ENCODE results near the gene UBA3. TPM values are rescaled to one million over a fixed set of nuclear protein-coding genes. Genes with fewer than 3 reads are reported as not detected.

The UBA3 gene
- total RNA-seq, 1 experiment from 2014 or later = 41.1 TPM

DNA sequence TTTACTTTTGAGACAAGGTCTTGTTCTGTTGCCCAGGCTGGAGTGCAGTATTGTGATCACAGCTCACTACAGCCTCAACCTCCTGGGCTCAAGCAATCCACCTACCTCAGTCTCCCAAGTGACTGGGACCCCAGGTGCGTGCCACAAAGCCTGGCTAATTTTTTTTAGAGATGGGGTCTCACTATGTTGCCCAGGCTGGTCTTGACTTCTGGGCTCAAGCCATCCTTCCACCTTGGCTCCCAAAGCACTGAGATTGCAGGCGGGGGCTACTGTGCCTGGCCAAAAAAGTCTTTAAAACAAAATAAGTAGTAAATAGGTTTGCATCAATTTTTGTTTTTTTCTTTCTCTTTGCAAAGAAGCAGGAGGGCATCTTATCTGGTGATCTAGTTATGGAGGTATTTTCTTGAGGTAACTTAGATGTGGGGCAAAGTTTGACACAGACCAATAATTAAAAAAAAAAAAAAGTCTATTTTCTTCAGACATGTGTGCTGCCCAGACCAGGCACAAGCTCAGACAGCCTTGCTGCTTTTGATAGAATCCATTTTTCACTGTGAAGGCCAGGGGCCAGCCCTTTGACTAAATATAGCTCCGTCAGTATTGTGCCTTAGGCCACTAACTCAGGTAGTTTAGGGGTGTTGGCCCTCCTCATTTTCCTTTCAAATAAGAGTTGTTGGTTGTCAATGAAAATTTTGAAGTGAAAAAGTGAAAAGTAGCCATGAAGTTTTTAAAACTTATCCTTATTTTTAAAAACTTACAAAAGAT lies 7.0 kb upstream of the UBA3 start:
- H3K4me3 Mint-ChIP-seq (ENCODE audit: unreplicated experiment) = peak overlapping the region; percentile 81
- intact Hi-C loops (cut with micrococcal nuclease) = loop anchor here (5.0 kb wide), 2 partner anchors 35 to 75 kb away; partner anchors contain the start of genes EOGT and LMOD3
- ChIA-PET CTCF (interaction anchor here (0.8 kb wide), 1 partner anchor 13 kb away, joined by 3 read pairs; no protein-coding TSS in a partner anchor), POLR2A (interaction anchor here (0.6 to 18.0 kb wide), 18 partner anchors 7 to 309 kb away, joined by 3 to 371 read pairs (median 5); partner anchors contain the start of genes EOGT, TMF1 and UBA3)
- TF ChIP-seq, protein P1, sequence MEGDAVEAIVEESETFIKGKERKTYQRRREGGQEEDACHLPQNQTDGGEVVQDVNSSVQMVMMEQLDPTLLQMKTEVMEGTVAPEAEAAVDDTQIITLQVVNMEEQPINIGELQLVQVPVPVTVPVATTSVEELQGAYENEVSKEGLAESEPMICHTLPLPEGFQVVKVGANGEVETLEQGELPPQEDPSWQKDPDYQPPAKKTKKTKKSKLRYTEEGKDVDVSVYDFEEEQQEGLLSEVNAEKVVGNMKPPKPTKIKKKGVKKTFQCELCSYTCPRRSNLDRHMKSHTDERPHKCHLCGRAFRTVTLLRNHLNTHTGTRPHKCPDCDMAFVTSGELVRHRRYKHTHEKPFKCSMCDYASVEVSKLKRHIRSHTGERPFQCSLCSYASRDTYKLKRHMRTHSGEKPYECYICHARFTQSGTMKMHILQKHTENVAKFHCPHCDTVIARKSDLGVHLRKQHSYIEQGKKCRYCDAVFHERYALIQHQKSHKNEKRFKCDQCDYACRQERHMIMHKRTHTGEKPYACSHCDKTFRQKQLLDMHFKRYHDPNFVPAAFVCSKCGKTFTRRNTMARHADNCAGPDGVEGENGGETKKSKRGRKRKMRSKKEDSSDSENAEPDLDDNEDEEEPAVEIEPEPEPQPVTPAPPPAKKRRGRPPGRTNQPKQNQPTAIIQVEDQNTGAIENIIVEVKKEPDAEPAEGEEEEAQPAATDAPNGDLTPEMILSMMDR (IDR thresholded peaks at IDR 0.05; ENCODE audit: unreplicated experiment) = no peak
- no peaks in the 10 kb centered on the region for H3K9me3 Mint-ChIP-seq (ENCODE audit: unreplicated experiment)
- H3K27ac Mint-ChIP-seq (ENCODE audit: low read depth, unreplicated experiment) = no peak overlapping the region
- H3K36me3 Mint-ChIP-seq (ENCODE audit: insufficient read depth, unreplicated experiment) = peaks cover 41% of the 10 kb centered on the region
- no peak for DNase-seq (ENCODE audit: unreplicated experiment)
- peaks cover 52% of the 10 kb centered on the region for H3K4me1 Mint-ChIP-seq (ENCODE audit: insufficient read depth, unreplicated experiment)
- no TSS peak for BruUV-seq (replicated peaks)
- H3K27me3 Mint-ChIP-seq (ENCODE audit: insufficient read depth, unreplicated experiment) = no peaks in the 10 kb centered on the region

DNA sequence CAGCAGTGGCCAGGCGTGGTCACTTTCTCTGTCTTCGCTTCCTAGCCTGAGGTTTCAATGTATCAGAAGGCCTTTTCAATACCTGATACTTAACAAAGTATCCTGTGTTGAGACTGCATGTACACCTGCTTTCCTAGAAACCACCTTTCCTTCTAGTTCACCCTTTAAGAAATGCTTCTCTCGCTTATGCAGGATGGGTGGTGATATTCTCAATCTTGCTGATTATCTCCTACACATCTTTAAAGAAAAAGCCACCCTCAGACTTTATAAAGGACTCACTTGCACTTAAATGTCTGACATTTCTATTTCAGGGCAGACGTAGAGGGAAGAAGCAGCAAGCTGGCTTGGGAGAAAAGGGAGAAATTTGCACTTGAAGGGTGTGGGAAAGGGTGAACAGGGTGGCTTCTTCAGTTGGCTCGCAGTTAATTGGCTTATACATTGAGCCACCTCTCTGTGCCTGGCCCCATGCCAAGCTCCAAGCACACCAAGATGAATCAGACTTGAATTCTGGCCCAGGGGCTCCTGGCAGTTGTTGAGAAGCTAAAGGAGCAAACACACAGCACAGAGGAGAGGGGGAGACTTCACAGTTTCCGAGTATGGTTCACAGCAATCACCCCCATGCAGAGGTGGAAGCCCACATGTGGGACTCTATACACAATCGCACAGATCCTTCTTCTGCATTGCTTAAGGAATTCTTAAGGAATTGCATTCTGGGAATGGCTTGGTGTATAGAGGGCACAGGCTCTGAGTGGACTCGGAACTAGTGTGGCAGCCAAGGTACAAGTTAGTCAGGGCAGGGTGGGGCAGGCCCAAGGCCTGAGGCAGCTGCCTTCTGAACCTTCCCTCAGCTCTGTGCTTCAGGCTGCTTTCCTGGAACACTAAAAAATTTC lies 5.9 kb upstream of the UBA3 start:
- CTCF ChIA-PET = interaction anchor here (0.6 to 0.9 kb wide), 5 partner anchors 9 to 1821 kb away, joined by 3 to 5 read pairs (median 3); partner anchors contain the start of gene EOGT
- H3K27ac Mint-ChIP-seq (ENCODE audit: low read depth, unreplicated experiment) = peak overlapping the region; percentile 85
- peak; percentile 99 for DNase-seq (ENCODE audit: unreplicated experiment)
- no peaks in the 10 kb centered on the region for H3K27me3 Mint-ChIP-seq (ENCODE audit: insufficient read depth, unreplicated experiment)
- H3K4me1 Mint-ChIP-seq (ENCODE audit: insufficient read depth, unreplicated experiment) = peaks cover 52% of the 10 kb centered on the region
- H3K36me3 Mint-ChIP-seq (ENCODE audit: insufficient read depth, unreplicated experiment) = peaks cover 32% of the 10 kb centered on the region
- TF ChIP-seq, protein P1 (IDR thresholded peaks at IDR 0.05; ENCODE audit: unreplicated experiment) = no peak
- TSS peak; percentile 79 for BruUV-seq (replicated peaks)
- no peaks in the 10 kb centered on the region for H3K9me3 Mint-ChIP-seq (ENCODE audit: unreplicated experiment)
- intact Hi-C loops (cut with micrococcal nuclease) = loop anchor here (5.0 kb wide), 2 partner anchors 36 to 74 kb away; partner anchors contain the start of genes EOGT and LMOD3
- H3K4me3 Mint-ChIP-seq (ENCODE audit: unreplicated experiment) = peak overlapping the region; percentile 81
- POLR2A ChIA-PET = interaction anchor here (0.6 to 18.0 kb wide), 25 partner anchors 6 to 780 kb away, joined by 3 to 371 read pairs (median 5); partner anchors contain the start of genes EOGT, TMF1 and UBA3

DNA sequence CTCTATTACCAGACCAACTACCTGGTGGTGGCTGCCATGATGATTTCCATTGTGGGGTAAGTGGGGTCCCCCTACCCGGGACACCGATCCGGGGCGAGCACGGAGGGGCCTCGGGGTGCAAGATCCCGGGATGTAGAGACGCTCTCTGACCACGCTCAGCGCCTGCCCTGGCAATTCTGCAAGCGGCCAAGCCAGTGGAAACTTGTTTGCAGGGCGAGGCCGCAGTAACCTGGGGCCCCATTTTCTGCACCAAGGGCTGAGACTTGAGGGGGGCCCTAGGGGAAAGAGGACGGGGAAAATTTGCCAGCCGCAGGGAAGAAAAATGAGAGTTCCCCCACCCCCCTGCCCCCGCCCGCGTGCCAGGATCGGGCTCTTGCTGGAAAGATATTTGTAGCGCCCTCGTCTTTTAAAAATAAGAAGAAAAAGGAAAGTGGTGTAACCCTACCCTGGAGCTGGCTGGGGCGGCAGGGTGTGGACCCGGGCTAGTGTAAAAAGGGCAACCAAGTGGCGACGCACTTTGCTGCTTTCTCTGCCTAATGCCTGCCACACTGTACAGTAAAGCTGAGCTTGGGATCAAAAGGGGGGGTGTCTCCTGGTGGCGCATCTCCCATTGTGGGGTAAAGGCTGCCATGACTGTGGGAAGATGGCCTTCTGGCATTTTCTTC lies 5.1 kb upstream of the UBA3 start:
- Mint-ChIP-seq H3K4me3 (ENCODE audit: unreplicated experiment) (peak overlapping the region; percentile 81), H3K4me1 (ENCODE audit: insufficient read depth, unreplicated experiment) (peaks cover 46% of the 10 kb centered on the region), H3K27ac (ENCODE audit: low read depth, unreplicated experiment) (peak overlapping the region; percentile 85), H3K9me3 (ENCODE audit: unreplicated experiment) (no peaks in the 10 kb centered on the region), H3K27me3 (ENCODE audit: insufficient read depth, unreplicated experiment) (no peaks in the 10 kb centered on the region), H3K36me3 (ENCODE audit: insufficient read depth, unreplicated experiment) (peaks cover 25% of the 10 kb centered on the region)
- TSS peak; percentile 38 for BruUV-seq (replicated peaks)
- TF ChIP-seq, protein P1 (IDR thresholded peaks at IDR 0.05; ENCODE audit: unreplicated experiment) = no peak
- ChIA-PET CTCF (interaction anchor here (0.8 to 1.2 kb wide), 3 partner anchors 33 to 84 kb away, joined by 3 to 5 read pairs (median 3); partner anchors contain the start of gene EOGT), POLR2A (interaction anchor here (0.6 to 18.0 kb wide), 23 partner anchors 10 to 781 kb away, joined by 3 to 371 read pairs (median 5); partner anchors contain the start of genes EOGT and TMF1)
- peak; percentile 43 for DNase-seq (ENCODE audit: unreplicated experiment)
- intact Hi-C loops (cut with micrococcal nuclease) = loop anchor here (5.0 kb wide), 2 partner anchors 37 to 73 kb away; partner anchors contain the start of genes EOGT and LMOD3

Data from MCF 10A (cell line).